ENCODE results near the gene ZNF8.

ZNF8 gene

DNA sequence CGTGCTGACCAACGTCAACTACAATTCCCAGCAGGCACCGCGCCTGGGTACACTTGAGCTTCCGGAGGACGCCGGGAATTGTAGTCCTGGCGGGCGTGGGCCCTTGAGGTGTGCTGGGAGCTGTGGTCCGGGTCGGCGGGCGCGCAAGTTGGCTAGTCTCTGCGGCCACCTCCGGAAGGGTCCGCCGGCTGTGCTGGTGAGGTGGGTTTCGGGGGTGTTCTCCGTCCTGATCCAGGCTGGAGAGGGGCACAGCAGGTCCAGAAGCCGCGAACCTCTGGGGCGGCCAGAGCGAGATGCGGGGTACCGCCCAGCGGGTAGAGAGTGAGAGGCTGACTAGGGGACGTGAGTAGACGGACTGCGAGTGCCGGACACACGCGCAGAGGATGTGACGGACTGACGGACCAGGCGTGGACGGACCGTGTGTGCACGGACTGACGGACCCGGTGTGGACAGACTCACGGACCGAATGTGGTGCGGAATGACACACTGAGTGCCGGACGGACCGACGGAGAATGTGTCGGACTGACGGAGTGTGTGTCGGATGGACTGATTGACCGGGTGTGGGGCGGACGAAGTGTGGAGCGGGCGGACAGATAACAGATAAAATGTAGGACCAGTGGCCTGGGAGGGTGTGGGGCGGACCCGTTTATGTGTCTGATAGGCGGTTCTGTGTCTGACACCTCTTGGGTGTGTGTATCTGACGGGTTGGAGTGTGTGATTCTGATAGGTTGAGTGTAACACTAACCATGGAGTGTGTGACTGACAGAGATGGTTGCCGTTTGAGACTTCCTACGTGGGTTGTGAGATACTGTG, 48.4 kb downstream of the ZNF8 start, which contains the start of gene ZSCAN22:
Gene ZSCAN22 (plus strand): TSS at position 81 of the 813 bp plus-strand sequence. CDS start 7,809 bp downstream, outside the sequence.
- Histone ChIP-seq H3K4me3 (ENCODE audit: insufficient read depth in 1 of 2, low read depth in 1 of 2, low read length in 2 of 2) (peak within 1 kb of the TSS; percentile 97 to 99), H3K18ac (ENCODE audit: low read depth in 1 of 2, low read length in 2 of 2) (peak within 1 kb of the TSS; percentile 96 to 97), H3K9ac (ENCODE audit: low read length) (peak within 1 kb of the TSS; percentile 93), H2AFZ (ENCODE audit: low read depth, low read length) (peak within 1 kb of the TSS; percentile 83), H3K9me3 (ENCODE audit: control insufficient read depth, low read length) (no peaks in the 10 kb centered on the region), H3K27ac (ENCODE audit: low read length, poor library complexity, severe bottlenecking) (peak within 1 kb of the TSS; percentile 89), H3K27me3 (ENCODE audit: control insufficient read depth in 1 of 2, insufficient read depth in 1 of 2, low read length in 2 of 2) (no peaks in the 10 kb centered on the region), H4K91ac (ENCODE audit: low read length) (peak within 1 kb of the TSS; percentile 98), H2BK5ac (ENCODE audit: low read depth, low read length, poor library complexity, severe bottlenecking) (no peak within 1 kb of the TSS), H2BK12ac (ENCODE audit: low read length in 2 of 2) (peak within 1 kb of the TSS; percentile 23 to 45), H3K79me1 (replicated peaks; ENCODE audit: low read length, poor library complexity, severe bottlenecking) (peaks cover 38% of the 10 kb centered on the region), H3K36me3 (ENCODE audit: control insufficient read depth in 1 of 2, insufficient read depth in 2 of 2, low read depth in 1 of 2, low read length in 2 of 2) (peaks cover 5 to 15% of the 10 kb centered on the region in 2 experiments), H2BK15ac (ENCODE audit: low read depth, poor library complexity, severe bottlenecking) (peak within 1 kb of the TSS; percentile 88), H2AK5ac (ENCODE audit: low read length, severe bottlenecking) (no peak within 1 kb of the TSS), H3K4ac (ENCODE audit: low read depth in 1 of 2, low read length in 2 of 2) (peak within 1 kb of the TSS; percentile 83 to 85), H3K23ac (ENCODE audit: low read length in 2 of 2) (peak within 1 kb of the TSS in 1 of 2 experiments; percentile 85), H3K4me2 (ENCODE audit: low read length, poor library complexity, severe bottlenecking) (peak within 1 kb of the TSS; percentile 93), H2BK120ac (ENCODE audit: low read depth, low read length) (peak within 1 kb of the TSS; percentile 71), H3K14ac (ENCODE audit: low read length in 2 of 2) (peak within 1 kb of the TSS in 1 of 2 experiments; percentile 91), H3K4me1 (ENCODE audit: control insufficient read depth, insufficient read depth, low read depth, low read length) (peaks cover 21% of the 10 kb centered on the region), H4K8ac (ENCODE audit: low read length) (peak within 1 kb of the TSS; percentile 97)
- under 1% methylated on average over 58 of the region's 62 CpGs for WGBS
- peak; percentile 98 for DNase-seq

DNA sequence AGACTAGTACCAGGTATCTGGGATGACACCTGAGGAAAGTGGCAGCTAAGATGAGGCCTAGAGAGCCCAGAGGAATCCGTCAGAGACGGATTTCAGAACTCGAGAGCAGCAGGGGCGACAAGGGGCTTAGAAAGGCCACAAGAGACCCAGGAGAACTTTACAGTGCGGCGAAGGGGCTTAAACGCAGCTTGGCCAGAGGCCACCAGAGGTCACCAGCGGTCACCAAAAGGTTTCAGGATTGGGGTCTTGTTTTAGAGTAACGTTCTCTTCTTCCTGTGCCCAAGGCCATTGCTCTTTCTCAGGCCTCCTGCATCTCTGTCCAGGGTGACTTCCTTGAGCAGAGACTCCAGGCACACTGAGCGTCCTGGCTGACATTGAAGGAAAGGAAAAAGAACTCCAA, 50.2 kb downstream of the ZNF8 start:
- H2BK120ac ChIP-seq (ENCODE audit: low read depth, low read length): no peak overlapping the region
- no peaks in the 10 kb centered on the region for H3K9me3 ChIP-seq (ENCODE audit: control insufficient read depth, low read length)
- H3K14ac ChIP-seq (ENCODE audit: low read length in 2 of 2): no peak overlapping the region
- H2BK12ac ChIP-seq (ENCODE audit: low read length in 2 of 2): no peak overlapping the region
- peaks cover 21% of the 10 kb centered on the region for H3K4me1 ChIP-seq (ENCODE audit: control insufficient read depth, insufficient read depth, low read depth, low read length)
- H3K79me1 ChIP-seq (replicated peaks; ENCODE audit: low read length, poor library complexity, severe bottlenecking): peaks cover 28% of the 10 kb centered on the region
- H3K9ac ChIP-seq (ENCODE audit: low read length): no peak overlapping the region
- peak overlapping the region; percentile 72 for H4K8ac ChIP-seq (ENCODE audit: low read length)
- H3K4me3 ChIP-seq (ENCODE audit: insufficient read depth in 1 of 2, low read depth in 1 of 2, low read length in 2 of 2): no peak overlapping the region
- 31% methylated on average over 10 of the region's 10 CpGs for WGBS
- no peak overlapping the region for H2BK15ac ChIP-seq (ENCODE audit: low read depth, poor library complexity, severe bottlenecking)
- H2AFZ ChIP-seq (ENCODE audit: low read depth, low read length): no peak overlapping the region
- no peak overlapping the region for H3K23ac ChIP-seq (ENCODE audit: low read length in 2 of 2)
- H3K36me3 ChIP-seq (ENCODE audit: control insufficient read depth in 1 of 2, insufficient read depth in 2 of 2, low read depth in 1 of 2, low read length in 2 of 2): peaks cover 0 to 6% of the 10 kb centered on the region in 2 experiments
- peak overlapping the region; percentile 20 for H2BK5ac ChIP-seq (ENCODE audit: low read depth, low read length, poor library complexity, severe bottlenecking)
- H3K4me2 ChIP-seq (ENCODE audit: low read length, poor library complexity, severe bottlenecking): no peak overlapping the region
- DNase-seq: no peak
- no peak overlapping the region for H3K27ac ChIP-seq (ENCODE audit: low read length, poor library complexity, severe bottlenecking)
- H3K18ac ChIP-seq (ENCODE audit: low read depth in 1 of 2, low read length in 2 of 2): no peak overlapping the region
- no peak overlapping the region for H3K4ac ChIP-seq (ENCODE audit: low read depth in 1 of 2, low read length in 2 of 2)
- no peaks in the 10 kb centered on the region for H3K27me3 ChIP-seq (ENCODE audit: control insufficient read depth in 1 of 2, insufficient read depth in 1 of 2, low read length in 2 of 2)
- H4K91ac ChIP-seq (ENCODE audit: low read length): no peak overlapping the region
- no peak overlapping the region for H2AK5ac ChIP-seq (ENCODE audit: low read length, severe bottlenecking)

DNA sequence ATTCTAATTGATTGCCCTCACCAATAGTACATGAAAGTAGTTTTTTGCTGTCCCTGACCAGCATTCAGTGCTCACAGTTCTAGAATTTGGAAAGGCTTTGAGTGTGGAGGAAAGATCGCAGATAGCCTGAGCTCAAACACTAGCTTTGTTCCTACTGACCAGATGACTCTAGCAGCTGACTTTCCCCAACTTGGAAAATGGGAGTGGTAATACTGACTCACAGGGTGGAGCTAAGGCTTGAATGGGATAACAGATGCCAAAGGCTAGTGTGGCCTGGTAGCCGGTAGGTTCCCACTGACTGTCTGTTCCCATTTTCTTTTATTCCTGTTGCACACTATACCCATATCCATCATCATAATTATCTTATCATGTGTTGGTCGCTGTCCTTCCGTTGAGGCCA, 51.7 kb downstream of the ZNF8 start:
- no peak overlapping the region for H2AK5ac ChIP-seq (ENCODE audit: low read length, severe bottlenecking)
- H3K4me2 ChIP-seq (ENCODE audit: low read length, poor library complexity, severe bottlenecking): no peak overlapping the region
- no peak overlapping the region for H3K18ac ChIP-seq (ENCODE audit: low read depth in 1 of 2, low read length in 2 of 2)
- no peak overlapping the region for H2AFZ ChIP-seq (ENCODE audit: low read depth, low read length)
- H2BK5ac ChIP-seq (ENCODE audit: low read depth, low read length, poor library complexity, severe bottlenecking): no peak overlapping the region
- peak overlapping the region; percentile 82 for H3K9ac ChIP-seq (ENCODE audit: low read length)
- H3K9me3 ChIP-seq (ENCODE audit: control insufficient read depth, low read length): no peaks in the 10 kb centered on the region
- H4K8ac ChIP-seq (ENCODE audit: low read length): no peak overlapping the region
- peak overlapping the region in 1 of 2 experiments; percentile 41 for H3K4me3 ChIP-seq (ENCODE audit: insufficient read depth in 1 of 2, low read depth in 1 of 2, low read length in 2 of 2)
- H2BK12ac ChIP-seq (ENCODE audit: low read length in 2 of 2): no peak overlapping the region
- no peak overlapping the region for H3K14ac ChIP-seq (ENCODE audit: low read length in 2 of 2)
- no peaks in the 10 kb centered on the region for H3K27me3 ChIP-seq (ENCODE audit: control insufficient read depth in 1 of 2, insufficient read depth in 1 of 2, low read length in 2 of 2)
- peak; percentile 82 for DNase-seq
- no peak overlapping the region for H2BK15ac ChIP-seq (ENCODE audit: low read depth, poor library complexity, severe bottlenecking)
- H3K23ac ChIP-seq (ENCODE audit: low read length in 2 of 2): no peak overlapping the region
- 94% methylated on average over 4 of the region's 4 CpGs for WGBS
- H3K4me1 ChIP-seq (ENCODE audit: control insufficient read depth, insufficient read depth, low read depth, low read length): peaks cover 17% of the 10 kb centered on the region
- H3K27ac ChIP-seq (ENCODE audit: low read length, poor library complexity, severe bottlenecking): no peak overlapping the region
- no peak overlapping the region for H2BK120ac ChIP-seq (ENCODE audit: low read depth, low read length)
- H3K4ac ChIP-seq (ENCODE audit: low read depth in 1 of 2, low read length in 2 of 2): no peak overlapping the region
- no peak overlapping the region for H4K91ac ChIP-seq (ENCODE audit: low read length)
- H3K36me3 ChIP-seq (ENCODE audit: control insufficient read depth in 1 of 2, insufficient read depth in 2 of 2, low read depth in 1 of 2, low read length in 2 of 2): peaks cover 9 to 11% of the 10 kb centered on the region in 2 experiments
- peaks cover 24% of the 10 kb centered on the region for H3K79me1 ChIP-seq (replicated peaks; ENCODE audit: low read length, poor library complexity, severe bottlenecking)

DNA sequence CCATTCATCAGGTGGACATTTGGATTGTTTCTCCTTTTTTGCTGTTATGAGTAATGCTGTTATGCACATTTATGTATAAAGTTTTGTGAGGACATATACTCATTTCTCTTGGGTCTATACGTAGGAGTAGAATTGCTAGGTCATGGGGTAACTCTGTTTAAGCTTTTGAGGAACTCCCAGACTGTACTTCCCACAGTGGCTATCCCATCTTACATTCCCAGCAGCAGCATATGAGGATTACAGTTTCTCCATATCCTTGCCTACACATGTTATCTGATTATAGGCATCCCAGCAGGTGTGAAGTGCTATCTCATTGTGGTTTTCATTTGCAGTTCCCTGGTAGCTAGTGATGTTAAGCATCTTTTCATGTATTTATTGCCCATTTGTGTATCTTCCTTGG, 53.9 kb downstream of the ZNF8 start:
- Histone ChIP-seq H2BK120ac (ENCODE audit: low read depth, low read length) (no peak overlapping the region), H3K14ac (ENCODE audit: low read length in 2 of 2) (no peak overlapping the region), H3K9ac (ENCODE audit: low read length) (no peak overlapping the region), H2AK5ac (ENCODE audit: low read length, severe bottlenecking) (no peak overlapping the region), H3K9me3 (ENCODE audit: control insufficient read depth, low read length) (no peaks in the 10 kb centered on the region), H2BK15ac (ENCODE audit: low read depth, poor library complexity, severe bottlenecking) (no peak overlapping the region), H4K8ac (ENCODE audit: low read length) (no peak overlapping the region), H2BK12ac (ENCODE audit: low read length in 2 of 2) (no peak overlapping the region), H3K18ac (ENCODE audit: low read depth in 1 of 2, low read length in 2 of 2) (no peak overlapping the region), H3K27ac (ENCODE audit: low read length, poor library complexity, severe bottlenecking) (no peak overlapping the region), H3K4ac (ENCODE audit: low read depth in 1 of 2, low read length in 2 of 2) (no peak overlapping the region), H3K4me3 (ENCODE audit: insufficient read depth in 1 of 2, low read depth in 1 of 2, low read length in 2 of 2) (no peak overlapping the region), H3K79me1 (replicated peaks; ENCODE audit: low read length, poor library complexity, severe bottlenecking) (peaks cover 28% of the 10 kb centered on the region), H2AFZ (ENCODE audit: low read depth, low read length) (no peak overlapping the region), H3K36me3 (ENCODE audit: control insufficient read depth in 1 of 2, insufficient read depth in 2 of 2, low read depth in 1 of 2, low read length in 2 of 2) (peaks cover 28 to 29% of the 10 kb centered on the region in 2 experiments), H2BK5ac (ENCODE audit: low read depth, low read length, poor library complexity, severe bottlenecking) (no peak overlapping the region), H3K27me3 (ENCODE audit: control insufficient read depth in 1 of 2, insufficient read depth in 1 of 2, low read length in 2 of 2) (no peaks in the 10 kb centered on the region), H4K91ac (ENCODE audit: low read length) (no peak overlapping the region), H3K4me2 (ENCODE audit: low read length, poor library complexity, severe bottlenecking) (no peak overlapping the region), H3K23ac (ENCODE audit: low read length in 2 of 2) (no peak overlapping the region), H3K4me1 (ENCODE audit: control insufficient read depth, insufficient read depth, low read depth, low read length) (peaks cover 8% of the 10 kb centered on the region)
- WGBS: no CpG with 5 or more reads among the region's 1 CpG
- DNase-seq: no peak
